Measurements from ENCODE around the gene TSPAN9. TPM values are rescaled to one million over a fixed set of nuclear protein-coding genes. Genes with fewer than 3 reads are reported as not detected.

TSPAN9 gene
- total RNA-seq, 1 donor from 2014 or later, result 81.2 TPM

GRCh38 chr12:3226264-3226663, 149.1 kb downstream of the TSPAN9 start:
- Histone ChIP-seq H3K36me3 (no peaks in the 10 kb centered on the region), H3K27me3 (no peaks in the 10 kb centered on the region), H3K4me3 (no peak overlapping the region), H3K27ac (no peak overlapping the region), H3K9me3 (no peaks in the 10 kb centered on the region), H3K4me1 (peaks cover 5% of the 10 kb centered on the region)
- DNase-seq (no peak), ATAC-seq (no peak)
- no peak for TF ChIP-seq CTCF (IDR thresholded peaks at IDR 0.05)
- intact Hi-C loops (cut with DNase I), result no loop called here

GRCh38 chr12:3227076-3227975, 150.1 kb downstream of the TSPAN9 start:
- no peak for DNase-seq
- intact Hi-C loops (cut with DNase I), result no loop called here

GRCh38 chr12:3228552-3228951, 151.4 kb downstream of the TSPAN9 start:
- intact Hi-C loops (cut with DNase I), result no loop called here
- no peak for TF ChIP-seq CTCF (IDR thresholded peaks at IDR 0.05)
- ATAC-seq (no peak), DNase-seq (no peak)
- Histone ChIP-seq H3K36me3 (no peaks in the 10 kb centered on the region), H3K27me3 (no peaks in the 10 kb centered on the region), H3K9me3 (no peaks in the 10 kb centered on the region), H3K4me3 (no peak overlapping the region), H3K4me1 (peaks cover 8% of the 10 kb centered on the region), H3K27ac (no peak overlapping the region)

More at GRCh38 chr12:3227076-3227975, 150.1 kb downstream of the TSPAN9 start:
- no peak for ATAC-seq
- Histone ChIP-seq H3K4me1 (peaks cover 8% of the 10 kb centered on the region), H3K4me3 (no peak overlapping the region), H3K9me3 (no peaks in the 10 kb centered on the region), H3K27ac (no peak overlapping the region), H3K27me3 (no peaks in the 10 kb centered on the region), H3K36me3 (no peaks in the 10 kb centered on the region)
- TF ChIP-seq CTCF (IDR thresholded peaks at IDR 0.05), result no peak

- no peaks in the 10 kb centered on the region for H3K27me3 ChIP-seq
- intact Hi-C loops (cut with DNase I), result no loop called here
- H3K4me3 ChIP-seq, result no peak overlapping the region
- H3K4me1 ChIP-seq, result peaks cover 8% of the 10 kb centered on the region
- no peak for TF ChIP-seq CTCF (IDR thresholded peaks at IDR 0.05)
- DNase-seq (no peak), ATAC-seq (no peak)
- H3K27ac ChIP-seq, result no peak overlapping the region
- H3K36me3 ChIP-seq, result no peaks in the 10 kb centered on the region
- H3K9me3 ChIP-seq, result no peaks in the 10 kb centered on the region
Measured at GRCh38 chr12:3229577-3229976, 152.4 kb downstream of the TSPAN9 start.

GRCh38 chr12:3230758-3231375, 153.7 kb downstream of the TSPAN9 start:
- H3K27ac ChIP-seq, result no peak overlapping the region

More at GRCh38 chr12:3230758-3231375, 153.7 kb downstream of the TSPAN9 start:
- H3K4me1 ChIP-seq, result peaks cover 3% of the 10 kb centered on the region
- no peak for ATAC-seq
- intact Hi-C loops (cut with DNase I), result no loop called here
- no peaks in the 10 kb centered on the region for H3K27me3 ChIP-seq
- H3K36me3 ChIP-seq, result no peaks in the 10 kb centered on the region
- H3K9me3 ChIP-seq, result no peaks in the 10 kb centered on the region
- DNase-seq, result no peak
- H3K4me3 ChIP-seq, result no peak overlapping the region
- no peak for TF ChIP-seq CTCF (IDR thresholded peaks at IDR 0.05)

Data from upper lobe of right lung (tissue), 1 donor.